ENCODE results near the gene ASB2. TPM values are rescaled to one million over a fixed set of nuclear protein-coding genes. Genes with fewer than 3 reads are reported as not detected.

Gene ASB2
- total RNA-seq, 2 donors from 2014 or later, result 1.3 to 13.4 TPM

DNA sequence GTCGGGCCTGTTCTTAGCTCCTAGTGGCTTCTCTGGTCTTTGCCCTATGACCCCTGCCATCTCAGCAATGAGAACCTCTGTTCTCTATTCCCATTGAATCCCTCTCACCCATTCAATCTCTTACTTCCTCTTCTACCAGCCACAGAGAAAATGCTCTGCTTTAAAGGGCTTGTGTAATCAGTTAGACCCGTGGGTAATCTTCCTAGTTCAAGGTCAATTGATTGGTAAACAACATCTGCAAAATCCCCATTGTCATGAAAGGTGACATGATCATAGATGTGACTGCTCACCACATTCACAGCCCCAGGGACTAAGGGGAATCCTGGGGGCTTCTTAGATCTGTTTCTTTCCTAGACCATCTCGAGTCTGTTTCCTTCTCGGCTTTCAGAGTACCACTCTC is 13.6 kb upstream of the ASB2 start:
- no peaks in the 10 kb centered on the region for H3K36me3 ChIP-seq
- no peak for DNase-seq
- intact Hi-C loops (cut with DNase I), result no loop called here
- H3K27ac ChIP-seq, result no peak overlapping the region
- no peaks in the 10 kb centered on the region for H3K4me1 ChIP-seq
- H3K9ac ChIP-seq (ENCODE audit: low read depth in 2 of 2, low read length in 2 of 2), result no peak overlapping the region
- no peaks in the 10 kb centered on the region for H3K9me3 ChIP-seq
- no peak overlapping the region for H3K4me3 ChIP-seq
- TF ChIP-seq, protein P1, sequence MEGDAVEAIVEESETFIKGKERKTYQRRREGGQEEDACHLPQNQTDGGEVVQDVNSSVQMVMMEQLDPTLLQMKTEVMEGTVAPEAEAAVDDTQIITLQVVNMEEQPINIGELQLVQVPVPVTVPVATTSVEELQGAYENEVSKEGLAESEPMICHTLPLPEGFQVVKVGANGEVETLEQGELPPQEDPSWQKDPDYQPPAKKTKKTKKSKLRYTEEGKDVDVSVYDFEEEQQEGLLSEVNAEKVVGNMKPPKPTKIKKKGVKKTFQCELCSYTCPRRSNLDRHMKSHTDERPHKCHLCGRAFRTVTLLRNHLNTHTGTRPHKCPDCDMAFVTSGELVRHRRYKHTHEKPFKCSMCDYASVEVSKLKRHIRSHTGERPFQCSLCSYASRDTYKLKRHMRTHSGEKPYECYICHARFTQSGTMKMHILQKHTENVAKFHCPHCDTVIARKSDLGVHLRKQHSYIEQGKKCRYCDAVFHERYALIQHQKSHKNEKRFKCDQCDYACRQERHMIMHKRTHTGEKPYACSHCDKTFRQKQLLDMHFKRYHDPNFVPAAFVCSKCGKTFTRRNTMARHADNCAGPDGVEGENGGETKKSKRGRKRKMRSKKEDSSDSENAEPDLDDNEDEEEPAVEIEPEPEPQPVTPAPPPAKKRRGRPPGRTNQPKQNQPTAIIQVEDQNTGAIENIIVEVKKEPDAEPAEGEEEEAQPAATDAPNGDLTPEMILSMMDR (IDR thresholded peaks at IDR 0.05), result no peak
- no peaks in the 10 kb centered on the region for H3K27me3 ChIP-seq

DNA sequence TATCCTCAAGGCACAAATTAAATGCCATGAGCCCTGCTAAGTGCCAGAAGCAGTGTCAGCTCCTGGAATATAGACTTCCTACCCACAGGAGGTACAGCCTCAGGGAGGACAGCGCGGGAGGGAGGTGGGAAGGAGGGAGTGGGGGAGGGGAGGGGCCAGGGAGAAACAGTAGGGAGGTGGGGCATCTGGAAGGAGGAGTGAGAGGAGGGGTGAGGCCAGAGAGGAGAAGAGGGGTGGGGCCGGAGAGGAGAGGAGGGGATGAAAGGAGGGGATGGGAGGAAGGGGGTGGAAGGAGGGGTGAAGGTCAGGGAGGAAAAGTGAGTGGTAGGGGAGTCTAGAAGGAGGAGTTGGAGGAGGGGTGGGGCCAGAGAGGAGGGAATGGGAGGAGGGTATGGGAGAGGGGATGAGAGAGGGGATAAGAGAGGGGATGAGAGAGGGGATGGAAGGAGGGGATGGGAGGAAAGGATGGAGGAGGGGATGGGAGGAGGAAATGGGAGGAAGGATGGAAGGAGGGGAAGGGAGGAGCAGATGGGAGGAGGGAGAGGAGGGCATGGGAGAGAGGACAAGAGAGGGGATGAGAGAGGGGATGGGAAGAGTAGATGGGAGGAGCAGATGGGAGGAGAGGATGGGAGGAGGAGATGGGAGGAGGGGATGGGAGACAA is 11.6 kb upstream of the ASB2 start:
- TF ChIP-seq, protein P1 (IDR thresholded peaks at IDR 0.05), result no peak
- intact Hi-C loops (cut with DNase I), result no loop called here
- Histone ChIP-seq H3K4me1 (no peaks in the 10 kb centered on the region), H3K27ac (no peak overlapping the region), H3K4me3 (no peak overlapping the region), H3K9ac (ENCODE audit: low read depth in 2 of 2, low read length in 2 of 2) (no peak overlapping the region), H3K27me3 (no peaks in the 10 kb centered on the region), H3K36me3 (no peaks in the 10 kb centered on the region), H3K9me3 (no peaks in the 10 kb centered on the region)
- DNase-seq, result no peak

DNA sequence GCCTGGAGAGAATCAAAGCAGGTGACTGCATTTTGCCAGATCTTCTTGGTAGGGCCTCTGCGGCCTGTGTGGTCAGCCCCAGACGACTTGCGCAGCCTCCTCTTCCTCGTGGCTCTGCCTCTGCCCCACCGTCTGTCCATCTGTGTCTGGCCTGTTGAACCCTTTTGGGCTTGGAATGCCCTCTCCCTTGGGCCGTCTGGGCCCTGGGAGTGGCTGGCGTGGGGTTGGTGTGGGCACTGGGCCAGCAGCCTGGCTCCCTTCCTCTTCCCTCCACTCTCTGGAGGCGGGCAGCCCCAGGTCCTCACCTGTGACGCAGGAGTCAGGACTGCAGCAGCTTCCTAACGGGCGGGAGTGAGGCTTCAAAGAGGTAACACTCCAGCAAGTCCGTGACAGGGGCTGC is 11.0 kb upstream of the ASB2 start:
- Histone ChIP-seq H3K9ac (ENCODE audit: low read depth in 2 of 2, low read length in 2 of 2) (no peak overlapping the region), H3K4me1 (no peaks in the 10 kb centered on the region), H3K4me3 (no peak overlapping the region), H3K27ac (no peak overlapping the region), H3K36me3 (no peaks in the 10 kb centered on the region), H3K27me3 (no peaks in the 10 kb centered on the region), H3K9me3 (no peaks in the 10 kb centered on the region)
- no peak for DNase-seq
- TF ChIP-seq, protein P1 (IDR thresholded peaks at IDR 0.05), result no peak
- intact Hi-C loops (cut with DNase I), result no loop called here

DNA sequence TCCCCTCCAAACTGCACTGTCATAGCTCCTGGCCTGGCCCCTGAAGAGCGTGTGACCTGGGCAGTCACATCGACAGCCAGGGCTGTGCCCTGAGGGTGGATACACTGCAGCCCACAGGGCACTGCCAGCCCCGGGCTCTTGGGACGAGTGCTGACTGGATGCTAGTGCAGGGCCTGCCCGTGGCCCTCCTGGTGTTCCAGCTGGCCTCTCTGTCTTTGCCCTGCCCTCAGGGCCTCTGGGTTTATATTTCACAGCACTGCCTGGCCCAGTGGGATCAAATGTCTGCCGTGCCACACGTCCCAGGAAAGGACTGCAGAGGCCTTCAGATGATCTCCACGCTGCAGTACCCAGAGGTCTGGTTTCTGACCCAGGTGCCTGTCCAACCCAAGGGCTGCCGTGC is 10.6 kb upstream of the ASB2 start:
- DNase-seq, result no peak
- H3K9me3 ChIP-seq, result no peaks in the 10 kb centered on the region
- intact Hi-C loops (cut with DNase I), result no loop called here
- H3K9ac ChIP-seq (ENCODE audit: low read depth in 2 of 2, low read length in 2 of 2), result no peak overlapping the region
- H3K36me3 ChIP-seq, result no peaks in the 10 kb centered on the region
- no peak overlapping the region for H3K4me3 ChIP-seq
- no peaks in the 10 kb centered on the region for H3K27me3 ChIP-seq
- H3K27ac ChIP-seq, result no peak overlapping the region
- TF ChIP-seq, protein P1 (IDR thresholded peaks at IDR 0.05), result no peak
- H3K4me1 ChIP-seq, result no peaks in the 10 kb centered on the region

DNA sequence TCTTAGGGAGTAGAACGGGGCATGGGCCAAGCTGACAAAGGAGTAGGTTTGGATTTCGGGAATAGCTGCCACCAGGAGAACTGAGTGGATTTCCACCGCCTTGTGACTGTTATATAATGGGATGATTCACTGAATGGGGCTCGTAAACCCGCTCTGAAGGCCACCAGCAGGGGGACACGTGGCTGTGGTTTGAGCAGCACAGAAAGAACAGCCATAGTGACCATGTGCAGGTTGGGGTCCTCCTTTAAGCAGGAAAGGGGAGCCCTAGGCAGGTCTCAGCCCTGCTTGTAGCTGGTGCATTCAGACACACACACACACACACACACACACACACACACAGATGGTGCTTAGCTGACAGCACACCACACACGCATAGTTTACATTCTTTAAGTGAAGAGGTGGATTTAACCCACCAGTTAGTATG is 8.6 kb upstream of the ASB2 start:
- intact Hi-C loops (cut with DNase I), result no loop called here
- Histone ChIP-seq H3K9ac (ENCODE audit: low read depth in 2 of 2, low read length in 2 of 2) (no peak overlapping the region), H3K4me3 (no peak overlapping the region), H3K9me3 (no peaks in the 10 kb centered on the region), H3K27me3 (no peaks in the 10 kb centered on the region), H3K4me1 (no peaks in the 10 kb centered on the region), H3K27ac (no peak overlapping the region), H3K36me3 (no peaks in the 10 kb centered on the region)
- peak; percentile 33 for DNase-seq
- TF ChIP-seq, protein P1 (IDR thresholded peaks at IDR 0.05), result peak; percentile 11
